Stomach smooth muscle (tissue), 2 donors: ENCODE results near the gene GAD2.
A peak's percentile ranks its signal among the peaks of the same experiment; 100 is the strongest.

Source experiments
- H3K27ac ChIP-seq: one replicate; pipeline ENCODE4 v1.7.0; 2013; ENCODE audit warnings: mild to moderate bottlenecking, low read length, inconsistent platforms
- H3K27me3 ChIP-seq, 2 donors: one replicate each; pipeline ENCODE4 v1.7.0; 2013; ENCODE audit warnings: low read length in 2 of 2; ENCODE audit not compliant: insufficient read depth in 2 of 2, control insufficient read depth in 1 of 2
- H3K36me3 ChIP-seq, 2 donors: one replicate each; pipeline ENCODE4 v1.7.0; 2013; ENCODE audit warnings: low read length in 2 of 2; ENCODE audit not compliant: control insufficient read depth in 2 of 2, insufficient read depth in 2 of 2
- H3K4me1 ChIP-seq: one replicate; pipeline ENCODE4 v1.7.0; 2013; ENCODE audit warnings: low read length; ENCODE audit not compliant: control insufficient read depth, insufficient read depth
- H3K4me3 ChIP-seq, 2 donors: one replicate each; pipeline ENCODE4 v1.7.0; 2013; ENCODE audit warnings: low read length in 2 of 2
- H3K9ac ChIP-seq, 2 donors: one replicate each; pipeline ENCODE4 v1.7.0; 2013; ENCODE audit warnings: low read length in 2 of 2, mild to moderate bottlenecking in 1 of 2
- H3K9me3 ChIP-seq, 2 donors: one replicate each; pipeline ENCODE4 v1.7.0; 2013; ENCODE audit warnings: low read length in 2 of 2; ENCODE audit not compliant: control insufficient read depth in 2 of 2
- donor health status: healthy.
- donor health status: Pancreatic carcinoma.

GAD2 gene

GRCh38 chr10:26216585-26217395, at the start of gene GAD2:
Gene GAD2, plus strand, starts transcription at chr10:26216774. Its CDS starts 36 bp downstream, at chr10:26216810.
- peak within 1 kb of the TSS in 1 of 2 donors; percentile 49 for H3K4me3 ChIP-seq
- no peak within 1 kb of the TSS for H3K9ac ChIP-seq
- H3K4me1 ChIP-seq, result peaks cover 14% of the 10 kb centered on the region
- no peak within 1 kb of the TSS for H3K27ac ChIP-seq
- H3K36me3 ChIP-seq, result no peaks in the 10 kb centered on the region
- no peaks in the 10 kb centered on the region for H3K9me3 ChIP-seq
- peaks cover 52 to 87% of the 10 kb centered on the region in 2 donors for H3K27me3 ChIP-seq

GRCh38 chr10:26169466-26169865, 47.1 kb upstream of the GAD2 start:
- Histone ChIP-seq H3K27ac (no peak overlapping the region), H3K9ac (no peak overlapping the region), H3K36me3 (no peaks in the 10 kb centered on the region), H3K4me3 (no peak overlapping the region), H3K4me1 (no peaks in the 10 kb centered on the region), H3K27me3 (no peaks in the 10 kb centered on the region), H3K9me3 (no peaks in the 10 kb centered on the region)

GRCh38 chr10:26172131-26172530, 44.4 kb upstream of the GAD2 start:
- H3K27ac ChIP-seq, result no peak overlapping the region

GRCh38 chr10:26173837-26174236, 42.7 kb upstream of the GAD2 start:
- Histone ChIP-seq H3K36me3 (no peaks in the 10 kb centered on the region), H3K9ac (no peak overlapping the region), H3K4me3 (no peak overlapping the region), H3K9me3 (no peaks in the 10 kb centered on the region), H3K27me3 (no peaks in the 10 kb centered on the region), H3K27ac (no peak overlapping the region), H3K4me1 (no peaks in the 10 kb centered on the region)

More at GRCh38 chr10:26172131-26172530, 44.4 kb upstream of the GAD2 start:
- H3K9ac ChIP-seq, result no peak overlapping the region
- no peaks in the 10 kb centered on the region for H3K36me3 ChIP-seq
- H3K9me3 ChIP-seq, result no peaks in the 10 kb centered on the region
- no peaks in the 10 kb centered on the region for H3K27me3 ChIP-seq
- no peak overlapping the region for H3K4me3 ChIP-seq
- no peaks in the 10 kb centered on the region for H3K4me1 ChIP-seq

GRCh38 chr10:26177341-26177740, 39.2 kb upstream of the GAD2 start:
- no peak overlapping the region for H3K4me3 ChIP-seq
- H3K4me1 ChIP-seq, result no peaks in the 10 kb centered on the region
- no peaks in the 10 kb centered on the region for H3K27me3 ChIP-seq
- H3K27ac ChIP-seq, result no peak overlapping the region
- H3K9ac ChIP-seq, result no peak overlapping the region
- no peaks in the 10 kb centered on the region for H3K9me3 ChIP-seq
- no peaks in the 10 kb centered on the region for H3K36me3 ChIP-seq

- no peak overlapping the region for H3K9ac ChIP-seq
- H3K27me3 ChIP-seq, result no peaks in the 10 kb centered on the region
- no peaks in the 10 kb centered on the region for H3K4me1 ChIP-seq
Observed at GRCh38 chr10:26194275-26194674, 22.3 kb upstream of the GAD2 start.

GRCh38 chr10:26197248-26197647, 19.3 kb upstream of the GAD2 start:
- Histone ChIP-seq H3K27me3 (no peaks in the 10 kb centered on the region), H3K27ac (no peak overlapping the region), H3K9ac (no peak overlapping the region)

More at GRCh38 chr10:26194275-26194674, 22.3 kb upstream of the GAD2 start:
- H3K27ac ChIP-seq, result no peak overlapping the region
- no peaks in the 10 kb centered on the region for H3K9me3 ChIP-seq
- no peak overlapping the region for H3K4me3 ChIP-seq
- H3K36me3 ChIP-seq, result no peaks in the 10 kb centered on the region

GRCh38 chr10:26198119-26198518, 18.5 kb upstream of the GAD2 start:
- H3K9ac ChIP-seq, result no peak overlapping the region
- no peaks in the 10 kb centered on the region for H3K36me3 ChIP-seq
- H3K4me3 ChIP-seq, result no peak overlapping the region
- no peak overlapping the region for H3K27ac ChIP-seq
- no peaks in the 10 kb centered on the region for H3K27me3 ChIP-seq
- H3K9me3 ChIP-seq, result no peaks in the 10 kb centered on the region
- no peaks in the 10 kb centered on the region for H3K4me1 ChIP-seq

More at GRCh38 chr10:26197248-26197647, 19.3 kb upstream of the GAD2 start:
- H3K4me1 ChIP-seq, result no peaks in the 10 kb centered on the region
- no peaks in the 10 kb centered on the region for H3K36me3 ChIP-seq
- H3K4me3 ChIP-seq, result no peak overlapping the region
- H3K9me3 ChIP-seq, result no peaks in the 10 kb centered on the region

- Histone ChIP-seq H3K9ac (no peak overlapping the region), H3K9me3 (no peaks in the 10 kb centered on the region), H3K27me3 (no peaks in the 10 kb centered on the region), H3K36me3 (no peaks in the 10 kb centered on the region), H3K27ac (no peak overlapping the region), H3K4me3 (no peak overlapping the region), H3K4me1 (no peaks in the 10 kb centered on the region)
Observed at GRCh38 chr10:26199841-26200240, 16.7 kb upstream of the GAD2 start.

GRCh38 chr10:26205223-26205622, 11.4 kb upstream of the GAD2 start:
- H3K27ac ChIP-seq, result no peak overlapping the region
- H3K4me1 ChIP-seq, result no peaks in the 10 kb centered on the region
- no peak overlapping the region for H3K9ac ChIP-seq
- H3K4me3 ChIP-seq, result no peak overlapping the region
- H3K36me3 ChIP-seq, result no peaks in the 10 kb centered on the region
- H3K27me3 ChIP-seq, result no peaks in the 10 kb centered on the region
- peaks cover 0 to 2% of the 10 kb centered on the region in 2 donors for H3K9me3 ChIP-seq

GRCh38 chr10:26211781-26212444, 4.7 kb upstream of the GAD2 start:
- Histone ChIP-seq H3K27me3 (peaks cover 34 to 46% of the 10 kb centered on the region in 2 donors), H3K9ac (no peak overlapping the region), H3K36me3 (no peaks in the 10 kb centered on the region), H3K4me1 (peaks cover 12% of the 10 kb centered on the region), H3K27ac (no peak overlapping the region), H3K9me3 (peaks cover 0 to 2% of the 10 kb centered on the region in 2 donors), H3K4me3 (no peak overlapping the region)
